Ammon's horn (tissue), 1 donor: ENCODE data around the gene SLC22A31.
"Not testable (repeated sequence)": the region's sequence is repeated elsewhere in the genome, so short reads cannot be mapped to it uniquely, and the experiment has no call there.

Experiments
- DNase-seq: peaks from one replicate; pipeline ENCODE4 v3.0.0-alpha.2; 2016; ENCODE audit warnings: low spot score

Gene SLC22A31

GRCh38 chr16:89192956-89193575 lies 7.3 kb downstream of the SLC22A31 start:
- no peak for DNase-seq

GRCh38 chr16:89192186-89192955 lies 8.0 kb downstream of the SLC22A31 start:
- peak; percentile 49 for DNase-seq

GRCh38 chr16:89191901-89192185 lies 8.5 kb downstream of the SLC22A31 start:
- no peak for DNase-seq

- no peak for DNase-seq
Observed at GRCh38 chr16:89191033-89191900, 9.1 kb downstream of the SLC22A31 start.

GRCh38 chr16:89190150-89190958 lies 10.0 kb downstream of the SLC22A31 start:
- DNase-seq, result no peak

- no peak for DNase-seq
Observed at GRCh38 chr16:89189358-89190025, 10.8 kb downstream of the SLC22A31 start.

- not testable (repeated sequence) for DNase-seq
Observed at GRCh38 chr16:89188471-89189357, 11.6 kb downstream of the SLC22A31 start.

- DNase-seq, result no peak
Observed at GRCh38 chr16:89187770-89188392, 12.5 kb downstream of the SLC22A31 start.

GRCh38 chr16:89187032-89187769 lies 13.1 kb downstream of the SLC22A31 start:
- no peak for DNase-seq

- not testable (repeated sequence) for DNase-seq
Observed at GRCh38 chr16:89186593-89187031, 13.7 kb downstream of the SLC22A31 start.

- DNase-seq, result not testable (repeated sequence)
Observed at GRCh38 chr16:89185887-89186592, 14.3 kb downstream of the SLC22A31 start.

- no peak for DNase-seq
Observed at GRCh38 chr16:89184933-89185794, 15.2 kb downstream of the SLC22A31 start.

- no peak for DNase-seq
Observed at GRCh38 chr16:89184677-89184932, 15.7 kb downstream of the SLC22A31 start.

GRCh38 chr16:89183975-89184676 lies 16.2 kb downstream of the SLC22A31 start:
- no peak for DNase-seq

GRCh38 chr16:89183463-89183862 lies 16.9 kb downstream of the SLC22A31 start:
- DNase-seq, result no peak

GRCh38 chr16:89179656-89180315 lies 20.6 kb downstream of the SLC22A31 start:
- DNase-seq, result no peak

GRCh38 chr16:89179148-89179484 lies 21.2 kb downstream of the SLC22A31 start:
- DNase-seq, result no peak
